HG03571 (cell line): ENCODE measurements around the gene ILK.

Experiments
- ATAC-seq: cut with Tn5 transposase; IDR thresholded peaks from one replicate; pipeline ENCODE4 v1.9.1; 2021; ENCODE audit not compliant: unreplicated experiment

The ILK gene

GRCh38 chr11:6604790-6605189 is 1.2 kb downstream of the ILK start:
- ATAC-seq, result no peak

GRCh38 chr11:6606471-6607189 is 3.1 kb downstream of the ILK start:
- ATAC-seq, result peak; percentile 56

- no peak for ATAC-seq
Measured at GRCh38 chr11:6607190-6607795, 3.7 kb downstream of the ILK start.

GRCh38 chr11:6608011-6608410 is 4.4 kb downstream of the ILK start:
- no peak for ATAC-seq

GRCh38 chr11:6608726-6609501 is 5.3 kb downstream of the ILK start:
- ATAC-seq, result no peak

- ATAC-seq, result no peak
Measured at GRCh38 chr11:6609502-6610015, 6.0 kb downstream of the ILK start.

- ATAC-seq, result no peak
Measured at GRCh38 chr11:6610591-6610990, 7.0 kb downstream of the ILK start.

GRCh38 chr11:6611092-6611962 is 7.8 kb downstream of the ILK start:
- no peak for ATAC-seq

- peak; percentile 11 for ATAC-seq
Measured at GRCh38 chr11:6611963-6612212, 8.3 kb downstream of the ILK start.

- peak; percentile 88 for ATAC-seq
Measured at GRCh38 chr11:6612213-6613041, 8.9 kb downstream of the ILK start, which contains the start of gene TAF10. Gene TAF10, minus strand, starts transcription at chr11:6612216. Its CDS starts 27 bp downstream, at chr11:6612189.

- no peak for ATAC-seq
Measured at GRCh38 chr11:6613496-6613895, 9.9 kb downstream of the ILK start.

- no peak for ATAC-seq
Measured at GRCh38 chr11:6614446-6614845, 10.9 kb downstream of the ILK start.

GRCh38 chr11:6615046-6615445 is 11.5 kb downstream of the ILK start:
- ATAC-seq, result no peak

- no peak for ATAC-seq
Measured at GRCh38 chr11:6615882-6616585, 12.5 kb downstream of the ILK start.

- ATAC-seq, result no peak
Measured at GRCh38 chr11:6616596-6617250, 13.1 kb downstream of the ILK start.

- no peak for ATAC-seq
Measured at GRCh38 chr11:6617315-6617781, 13.8 kb downstream of the ILK start.

GRCh38 chr11:6618117-6619003 is 14.8 kb downstream of the ILK start:
- no peak for ATAC-seq
